PC-9 (cell line): ENCODE data around the gene METTL18.

ENCODE experiments used
- EZH2 ChIP-seq: fragments of 200-600 bp; sonication (generic); IDR thresholded peaks from 2 replicates; pipeline ENCODE4 v1.8.0; 2017; ENCODE audit warnings: antibody characterized with exemption, low read depth
- TF ChIP-seq, protein P1 (sequence below): fragments of 200-600 bp; sonication (generic); conservative IDR thresholded peaks from 2 replicates; pipeline ENCODE4 v1.6.1; 2017; ENCODE audit warnings: mixed run types, antibody characterized with exemption, mild to moderate bottlenecking, moderate library complexity

DNA sequence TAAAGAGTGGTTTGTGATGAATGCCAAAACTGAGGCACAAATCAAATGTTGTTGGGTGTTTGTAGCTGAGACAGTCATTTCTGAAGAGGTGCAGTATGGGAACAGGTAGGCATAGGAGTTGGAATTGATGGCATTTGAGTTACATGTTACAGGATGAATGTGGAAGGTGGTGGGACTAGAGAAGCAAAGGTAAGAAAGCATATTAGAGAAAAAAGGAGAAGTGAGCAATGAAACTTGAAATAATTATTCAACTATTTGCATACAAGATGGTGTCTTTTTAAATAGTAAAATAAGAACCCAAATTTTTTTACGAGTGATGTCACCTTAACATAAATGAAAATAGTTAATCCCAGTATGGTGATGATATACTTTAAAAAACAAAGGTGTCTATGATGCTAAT lies 40.2 kb upstream of the METTL18 start:
- TF ChIP-seq, protein P1, sequence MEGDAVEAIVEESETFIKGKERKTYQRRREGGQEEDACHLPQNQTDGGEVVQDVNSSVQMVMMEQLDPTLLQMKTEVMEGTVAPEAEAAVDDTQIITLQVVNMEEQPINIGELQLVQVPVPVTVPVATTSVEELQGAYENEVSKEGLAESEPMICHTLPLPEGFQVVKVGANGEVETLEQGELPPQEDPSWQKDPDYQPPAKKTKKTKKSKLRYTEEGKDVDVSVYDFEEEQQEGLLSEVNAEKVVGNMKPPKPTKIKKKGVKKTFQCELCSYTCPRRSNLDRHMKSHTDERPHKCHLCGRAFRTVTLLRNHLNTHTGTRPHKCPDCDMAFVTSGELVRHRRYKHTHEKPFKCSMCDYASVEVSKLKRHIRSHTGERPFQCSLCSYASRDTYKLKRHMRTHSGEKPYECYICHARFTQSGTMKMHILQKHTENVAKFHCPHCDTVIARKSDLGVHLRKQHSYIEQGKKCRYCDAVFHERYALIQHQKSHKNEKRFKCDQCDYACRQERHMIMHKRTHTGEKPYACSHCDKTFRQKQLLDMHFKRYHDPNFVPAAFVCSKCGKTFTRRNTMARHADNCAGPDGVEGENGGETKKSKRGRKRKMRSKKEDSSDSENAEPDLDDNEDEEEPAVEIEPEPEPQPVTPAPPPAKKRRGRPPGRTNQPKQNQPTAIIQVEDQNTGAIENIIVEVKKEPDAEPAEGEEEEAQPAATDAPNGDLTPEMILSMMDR, result no peak
- TF ChIP-seq EZH2, result no peak
